Suprapubic skin (tissue), 4 donors: ENCODE measurements around the gene SERPINB10. TPM values are rescaled to one million over a fixed set of nuclear protein-coding genes. Genes with fewer than 3 reads are reported as not detected.

Source experiments
- DNase-seq, 2 donors: peaks; one replicate each; pipeline ENCODE4 v3.0.0-alpha.2; 2019; ENCODE audit warnings: low spot score in 2 of 2
- H3K27ac ChIP-seq: fragments of 200-600 bp; sonication (generic); one replicate; pipeline ENCODE4 v1.5.1; 2019
- H3K27me3 ChIP-seq: fragments of 200-600 bp; sonication (generic); one replicate; pipeline ENCODE4 v1.5.1; 2019
- H3K36me3 ChIP-seq: fragments of 200-600 bp; sonication (generic); one replicate; pipeline ENCODE4 v1.5.1; 2019
- H3K4me1 ChIP-seq: fragments of 200-600 bp; sonication (generic); one replicate; pipeline ENCODE4 v1.5.1; 2019
- H3K4me3 ChIP-seq: fragments of 200-600 bp; sonication (generic); one replicate; pipeline ENCODE4 v1.5.1; 2019; ENCODE audit warnings: mild to moderate bottlenecking
- H3K9me3 ChIP-seq: fragments of 200-600 bp; sonication (generic); one replicate; pipeline ENCODE4 v1.5.1; 2019
- CTCF ChIP-seq, 2 donors: fragments of 200-600 bp in 1 of 2; fragments of 450-650 bp in 1 of 2; sonication (generic) in 1 of 2; IDR thresholded peaks; one replicate each; pipeline ENCODE4 v1.5.1; 2016 to 2019; ENCODE audit warnings: antibody characterized with exemption in 2 of 2, mild to moderate bottlenecking in 1 of 2, moderate library complexity in 1 of 2
- EP300 ChIP-seq: sonication (generic); formaldehyde crosslinking; IDR thresholded peaks from one replicate; pipeline ENCODE4 v1.6.1; 2017; ENCODE audit warnings: antibody characterized with exemption
- POLR2A ChIP-seq, 2 donors: fragments of 450-650 bp; IDR thresholded peaks; one replicate each; pipeline ENCODE4 v1.6.1; 2017; ENCODE audit warnings: antibody characterized with exemption in 2 of 2, mild to moderate bottlenecking in 2 of 2, moderate library complexity in 2 of 2
- POLR2AphosphoS5 ChIP-seq, 3 donors: sonication (generic); formaldehyde crosslinking; IDR thresholded peaks; one replicate each; pipeline ENCODE4 v1.6.1; 2017; ENCODE audit warnings: antibody characterized with exemption in 3 of 3
- WGBS: methylation state at CpG from one replicate; pipeline ENCODE4 v1.1.5; 2018; 5-methylcytosine and 5-hydroxymethylcytosine counted together
- total RNA-seq, 4 donors: library from RNA; depleted of rRNA; stranded (reverse); fragments of >200 nt; gene quantifications; one replicate each; pipeline ENCODE4 v1.1.0, GENCODE V29; 2016

SERPINB10 gene
- total RNA-seq, 4 donors from 2014 or later, result 0.21 to 1.9 (median 1.0) TPM; not detected in 1

- Histone ChIP-seq H3K4me3 (no peak overlapping the region), H3K27ac (peak overlapping the region; percentile 23), H3K9me3 (no peaks in the 10 kb centered on the region), H3K27me3 (no peaks in the 10 kb centered on the region), H3K36me3 (no peaks in the 10 kb centered on the region), H3K4me1 (peaks cover 13% of the 10 kb centered on the region)
- TF ChIP-seq CTCF (IDR thresholded peaks at IDR 0.05) (no peak), EP300 (no peak), POLR2AphosphoS5 (IDR thresholded peaks at IDR 0.05) (no peak), POLR2A (IDR thresholded peaks at IDR 0.05) (no peak)
- WGBS, result 51% methylated on average over 3 of the region's 3 CpGs
- DNase-seq, result no peak
Observed at GRCh38 chr18:63867368-63868125, 40.2 kb upstream of the SERPINB10 start.

GRCh38 chr18:63868546-63868945, 39.2 kb upstream of the SERPINB10 start:
- H3K27ac ChIP-seq, result no peak overlapping the region
- no peak overlapping the region for H3K4me3 ChIP-seq
- H3K27me3 ChIP-seq, result no peaks in the 10 kb centered on the region
- H3K36me3 ChIP-seq, result no peaks in the 10 kb centered on the region
- H3K9me3 ChIP-seq, result no peaks in the 10 kb centered on the region
- TF ChIP-seq EP300, result no peak
- TF ChIP-seq POLR2A (IDR thresholded peaks at IDR 0.05), result no peak
- no peak for TF ChIP-seq POLR2AphosphoS5 (IDR thresholded peaks at IDR 0.05)
- TF ChIP-seq CTCF (IDR thresholded peaks at IDR 0.05), result no peak
- no peak for DNase-seq
- WGBS, result 86% methylated on average over 9 of the region's 9 CpGs
- peaks cover 13% of the 10 kb centered on the region for H3K4me1 ChIP-seq

GRCh38 chr18:63869374-63869773, 38.4 kb upstream of the SERPINB10 start:
- peaks cover 13% of the 10 kb centered on the region for H3K4me1 ChIP-seq
- no peaks in the 10 kb centered on the region for H3K27me3 ChIP-seq
- 79% methylated on average over 9 of the region's 9 CpGs for WGBS
- H3K9me3 ChIP-seq, result no peaks in the 10 kb centered on the region
- H3K27ac ChIP-seq, result no peak overlapping the region
- no peak overlapping the region for H3K4me3 ChIP-seq
- no peaks in the 10 kb centered on the region for H3K36me3 ChIP-seq
- DNase-seq, result no peak
- TF ChIP-seq POLR2AphosphoS5 (IDR thresholded peaks at IDR 0.05), result no peak

GRCh38 chr18:63869851-63870250, 37.9 kb upstream of the SERPINB10 start:
- H3K27me3 ChIP-seq, result no peaks in the 10 kb centered on the region
- no peaks in the 10 kb centered on the region for H3K36me3 ChIP-seq
- H3K9me3 ChIP-seq, result no peaks in the 10 kb centered on the region
- TF ChIP-seq EP300 (no peak), POLR2A (IDR thresholded peaks at IDR 0.05) (no peak), POLR2AphosphoS5 (IDR thresholded peaks at IDR 0.05) (no peak), CTCF (IDR thresholded peaks at IDR 0.05) (no peak)
- H3K27ac ChIP-seq, result no peak overlapping the region
- 80% methylated on average over 3 of the region's 3 CpGs for WGBS
- DNase-seq, result no peak
- no peak overlapping the region for H3K4me3 ChIP-seq
- H3K4me1 ChIP-seq, result peaks cover 13% of the 10 kb centered on the region

GRCh38 chr18:63871836-63872235, 35.9 kb upstream of the SERPINB10 start:
- Histone ChIP-seq H3K4me3 (no peak overlapping the region), H3K4me1 (peaks cover 9% of the 10 kb centered on the region), H3K27ac (no peak overlapping the region), H3K36me3 (no peaks in the 10 kb centered on the region), H3K9me3 (no peaks in the 10 kb centered on the region), H3K27me3 (no peaks in the 10 kb centered on the region)
- 68% methylated on average over 1 of the region's 1 CpG for WGBS
- no peak for DNase-seq
- TF ChIP-seq POLR2AphosphoS5 (IDR thresholded peaks at IDR 0.05), result no peak
- no peak for TF ChIP-seq EP300
- TF ChIP-seq POLR2A (IDR thresholded peaks at IDR 0.05), result no peak
- no peak for TF ChIP-seq CTCF (IDR thresholded peaks at IDR 0.05)

- H3K9me3 ChIP-seq, result no peaks in the 10 kb centered on the region
Observed at GRCh38 chr18:63872586-63872985, 35.2 kb upstream of the SERPINB10 start.

More at GRCh38 chr18:63872586-63872985, 35.2 kb upstream of the SERPINB10 start:
- Histone ChIP-seq H3K4me3 (no peak overlapping the region), H3K27ac (no peak overlapping the region), H3K4me1 (peaks cover 7% of the 10 kb centered on the region), H3K27me3 (no peaks in the 10 kb centered on the region), H3K36me3 (no peaks in the 10 kb centered on the region)
- no peak for TF ChIP-seq CTCF (IDR thresholded peaks at IDR 0.05)
- TF ChIP-seq POLR2A (IDR thresholded peaks at IDR 0.05), result no peak
- no peak for TF ChIP-seq EP300
- TF ChIP-seq POLR2AphosphoS5 (IDR thresholded peaks at IDR 0.05), result no peak
- no peak for DNase-seq
